Kidney (tissue), 14 donors: ENCODE data around the gene ANAPC10. TPM values are rescaled to one million over a fixed set of nuclear protein-coding genes. Genes with fewer than 3 reads are reported as not detected.

ENCODE experiments used
- DNase-seq, 5 donors: peaks; one replicate each; pipeline ENCODE4 v3.0.0-alpha.2; 2013 to 2020
- FAIRE-seq: peaks from 2 replicates; lab custom pipeline; 2012; peaks lifted over from hg19 to GRCh38; lab: Jason Lieb, UNC
- H3K27ac ChIP-seq, 2 donors: one replicate each; pipeline ENCODE4 v1.7.0; 2013; ENCODE audit warnings: low read depth in 2 of 2, low read length in 2 of 2, inconsistent platforms in 1 of 2
- H3K27me3 ChIP-seq: one replicate; pipeline ENCODE4 v1.7.1; 2013; ENCODE audit warnings: low read length, inconsistent platforms; ENCODE audit not compliant: control insufficient read depth, insufficient read depth
- H3K36me3 ChIP-seq, 3 donors: one replicate each; pipeline versions ENCODE4 v1.7.0 to v1.7.1; 2013; ENCODE audit warnings: low read length in 3 of 3, control low read depth in 1 of 3, inconsistent platforms in 1 of 3; ENCODE audit not compliant: insufficient read depth in 3 of 3, control insufficient read depth in 2 of 3
- H3K4me1 ChIP-seq, 3 donors: one replicate each; pipeline versions ENCODE4 v1.7.0 to v1.7.1; 2013; ENCODE audit warnings: low read length in 3 of 3, inconsistent platforms in 1 of 3, low read depth in 1 of 3; ENCODE audit not compliant: control insufficient read depth in 2 of 3, insufficient read depth in 2 of 3
- H3K4me3 ChIP-seq, 3 donors: one replicate each; pipeline versions ENCODE4 v1.7.0 to v1.8.1; 2013; ENCODE audit warnings: low read length in 3 of 3, control low read depth in 1 of 3, inconsistent platforms in 1 of 3
- H3K9ac ChIP-seq, 3 donors: one replicate each; pipeline versions ENCODE4 v1.7.0 to v1.7.1; 2013; ENCODE audit warnings: low read length in 3 of 3, control low read depth in 1 of 3, inconsistent platforms in 1 of 3
- H3K9me3 ChIP-seq, 3 donors: one replicate each; pipeline versions ENCODE4 v1.7.0 to v1.7.1; 2013; ENCODE audit warnings: low read length in 3 of 3, control low read depth in 1 of 3, inconsistent platforms in 1 of 3; ENCODE audit not compliant: control insufficient read depth in 2 of 3, insufficient read depth in 1 of 3
- CTCF ChIP-seq: IDR thresholded peaks from 3 replicates; pipeline ENCODE4 v1.5.1; 2012; ENCODE audit warnings: mild to moderate bottlenecking, moderate library complexity, borderline replicate concordance; ENCODE audit not compliant: insufficient read depth; ENCODE audit errors: extremely low read depth
- intact Hi-C: fragments of 100-400 bp; cut with DNase I; formaldehyde crosslinking; loops from one replicate; pipeline ENCODE4 v1.11.1; 2022
- polyA plus RNA-seq: library from polyadenylated mRNA; stranded (reverse); fragments of 350-450 nt; fragmentation: Illumina TruSeq; extraction: RNeasy Lipid Tissue Mini Kit (QIAGEN cat#74804); gene quantifications from one replicate; pipeline ENCODE4 v1.2.3, GENCODE V29; 2014; ENCODE audit warnings: low read depth, low replicate concordance; ENCODE audit not compliant: insufficient read depth
- total RNA-seq: library from RNA; stranded (reverse); fragmentation: NEBNext Ultra II Directional; extraction: Animal tissue kit (Norgen Biotek cat#: 25700); gene quantifications from one replicate; pipeline ENCODE4 v1.2.1, GENCODE V29; 2021
- donor health status: control.
- donor health status: control.
- donor health status: control.
- donor health status: control.
- donor health status: control.
- donor health status: DM: yes; HTN: yes; CAD: no.
- donor health status: Normal renal cell carcinoma (clear cell type).

The ANAPC10 gene
- total and polyA plus RNA-seq, 2 donors from 2014 or later, result 18.0 to 23.3 TPM

GRCh38 chr4:145041378-145041777, 56.6 kb downstream of the ANAPC10 start:
- no peak overlapping the region for H3K9ac ChIP-seq
- intact Hi-C loops, result no loop called here
- H3K9me3 ChIP-seq, result no peaks in the 10 kb centered on the region
- H3K27me3 ChIP-seq, result no peaks in the 10 kb centered on the region
- no peak overlapping the region for H3K27ac ChIP-seq
- no peak overlapping the region for H3K4me3 ChIP-seq
- DNase-seq (no peak), FAIRE-seq (no peak)
- no peaks in the 10 kb centered on the region for H3K4me1 ChIP-seq
- no peak for TF ChIP-seq CTCF
- H3K36me3 ChIP-seq, result no peaks in the 10 kb centered on the region

- no peak for TF ChIP-seq CTCF
- H3K36me3 ChIP-seq, result peaks cover 5 to 13% (median 9%) of the 10 kb centered on the region in 3 donors
- no peak for FAIRE-seq
- no peaks in the 10 kb centered on the region for H3K27me3 ChIP-seq
- DNase-seq, result no peak
- no peaks in the 10 kb centered on the region for H3K9me3 ChIP-seq
- H3K4me3 ChIP-seq, result no peak overlapping the region
- H3K27ac ChIP-seq, result no peak overlapping the region
- H3K4me1 ChIP-seq, result no peaks in the 10 kb centered on the region
- H3K9ac ChIP-seq, result no peak overlapping the region
- intact Hi-C loops, result no loop called here
Observed at GRCh38 chr4:145035494-145036136, 62.4 kb downstream of the ANAPC10 start.

- no peak for TF ChIP-seq CTCF
- no peak overlapping the region for H3K4me3 ChIP-seq
- no peak overlapping the region for H3K27ac ChIP-seq
- no peaks in the 10 kb centered on the region for H3K4me1 ChIP-seq
- intact Hi-C loops, result no loop called here
- FAIRE-seq, result no peak
- H3K27me3 ChIP-seq, result no peaks in the 10 kb centered on the region
- H3K9ac ChIP-seq, result no peak overlapping the region
- peaks cover 5 to 13% (median 9%) of the 10 kb centered on the region in 3 donors for H3K36me3 ChIP-seq
- no peaks in the 10 kb centered on the region for H3K9me3 ChIP-seq
- no peak for DNase-seq
Observed at GRCh38 chr4:145034727-145035211, 63.2 kb downstream of the ANAPC10 start.

GRCh38 chr4:145019346-145019745, 78.7 kb downstream of the ANAPC10 start:
- no peak for TF ChIP-seq CTCF
- Histone ChIP-seq H3K4me3 (no peak overlapping the region), H3K9me3 (peaks cover 0 to 20% (median 1%) of the 10 kb centered on the region in 3 donors), H3K27me3 (no peaks in the 10 kb centered on the region), H3K4me1 (no peaks in the 10 kb centered on the region), H3K27ac (no peak overlapping the region), H3K9ac (no peak overlapping the region), H3K36me3 (no peaks in the 10 kb centered on the region)
- no peak for DNase-seq
- intact Hi-C loops, result no loop called here
- FAIRE-seq, result no peak
